SK-N-SH (cell line): ENCODE measurements around the gene LYRM4. TPM values are rescaled to one million over a fixed set of nuclear protein-coding genes. Genes with fewer than 3 reads are reported as not detected.

ENCODE experiments used
- CTCF ChIA-PET: fragments of 300-600, 350-600 bp; formaldehyde crosslinking; extraction: SDS; loops from one replicate; lab custom pipeline; 2021; lab: Yijun Ruan, JAX
- POLR2A ChIA-PET: fragments of 350-600 bp; sonication (Branson Sonifier 250); formaldehyde crosslinking; extraction: SDS; loops from one replicate; lab custom pipeline; 2020; ENCODE audit warnings: antibody characterized with exemption, inconsistent platforms; lab: Yijun Ruan, JAX
- DNase-seq: peaks from one replicate; pipeline ENCODE4 v3.0.0; 2012
- H2AFZ ChIP-seq: fragments of 200-600 bp; sonication (generic); 2 replicates; pipeline ENCODE4 v1.8.1; 2016; ENCODE audit warnings: antibody characterized with exemption, mild to moderate bottlenecking, low read depth
- H3F3A ChIP-seq: fragments of 200-600 bp; sonication (generic); replicated peaks from 2 replicates; pipeline ENCODE3; 2016; ENCODE audit warnings: antibody characterized with exemption, mild to moderate bottlenecking; ENCODE audit not compliant: insufficient read depth
- H3K27ac ChIP-seq, 2 experiments: fragments of 200-500 bp in 1 of 2; fragments of 200-600 bp in 1 of 2; sonication (Bioruptor generic) in 1 of 2; sonication (generic), shearing (Covaris generic) in 1 of 2; 2 replicates each; pipeline versions ENCODE4 v1.5.1 to v1.6.1; 2014 to 2016; ENCODE audit warnings: low read depth in 2 of 2, inconsistent platforms in 1 of 2, low read length in 1 of 2, mild to moderate bottlenecking in 1 of 2, mixed read lengths in 1 of 2
- H3K27me3 ChIP-seq: fragments of 200-600 bp; sonication (generic), shearing (Covaris generic); 2 replicates; pipeline ENCODE4 v1.6.1; 2016; ENCODE audit warnings: mixed run types; ENCODE audit not compliant: insufficient read depth
- H3K36me3 ChIP-seq, 2 experiments: fragments of 200-500 bp in 1 of 2; fragments of 200-600 bp in 1 of 2; sonication (Bioruptor generic) in 1 of 2; sonication (generic) in 1 of 2; replicated peaks in 1 of 2; 2 replicates each; pipeline versions ENCODE3 to v1.5.1; 2014 to 2016; ENCODE audit warnings: low read length in 1 of 2, mild to moderate bottlenecking in 1 of 2; ENCODE audit not compliant: insufficient read depth in 2 of 2, control insufficient read depth in 1 of 2
- H3K4me1 ChIP-seq, 2 experiments: fragments of 200-500 bp in 1 of 2; fragments of 200-600 bp in 1 of 2; sonication (Bioruptor generic) in 1 of 2; sonication (generic), shearing (Covaris generic) in 1 of 2; 2 replicates each; pipeline versions ENCODE4 v1.5.1 to v1.6.1; 2014 to 2016; ENCODE audit warnings: low read depth in 1 of 2, low read length in 1 of 2, mixed run types in 1 of 2; ENCODE audit not compliant: insufficient read depth in 2 of 2, control insufficient read depth in 1 of 2
- H3K4me2 ChIP-seq: fragments of 200-600 bp; sonication (generic), shearing (Covaris generic); 2 replicates; pipeline ENCODE4 v1.6.1; 2017; ENCODE audit warnings: mixed run types
- H3K4me3 ChIP-seq, 2 experiments: fragments of 200-500 bp in 1 of 2; fragments of 200-600 bp in 1 of 2; sonication (Bioruptor generic) in 1 of 2; sonication (generic), shearing (Covaris generic) in 1 of 2; 2 replicates each; pipeline versions ENCODE4 v1.5.1 to v1.8.1; 2014 to 2016; ENCODE audit warnings: low read depth in 2 of 2, inconsistent platforms in 1 of 2, low read length in 1 of 2, mild to moderate bottlenecking in 1 of 2, mixed read lengths in 1 of 2, moderate library complexity in 1 of 2
- H3K79me2 ChIP-seq: fragments of 200-600 bp; sonication (generic); 2 replicates; pipeline ENCODE4 v1.8.1; 2017; ENCODE audit warnings: mild to moderate bottlenecking; ENCODE audit not compliant: insufficient read depth
- H3K9ac ChIP-seq: fragments of 200-600 bp; sonication (generic); 2 replicates; pipeline ENCODE4 v1.6.1; 2017; ENCODE audit warnings: mixed run types
- H3K9me2 ChIP-seq: fragments of 200-600 bp; sonication (generic); 2 replicates; pipeline ENCODE4 v1.6.1; 2017; ENCODE audit warnings: mixed run types
- H3K9me3 ChIP-seq: fragments of 200-600 bp; sonication (generic); 2 replicates; pipeline ENCODE4 v1.6.1; 2017; ENCODE audit warnings: mixed run types, mild to moderate bottlenecking, moderate library complexity
- H4K20me1 ChIP-seq: fragments of 200-600 bp; sonication (generic); 2 replicates; pipeline ENCODE4 v1.6.1; 2017; ENCODE audit warnings: mild to moderate bottlenecking, mixed run types; ENCODE audit not compliant: insufficient read depth
- CHD2 ChIP-seq: fragments of 150-350 bp; IDR thresholded peaks from 2 replicates; pipeline ENCODE4 v1.6.1; 2018; ENCODE audit warnings: low read length; ENCODE audit not compliant: partially characterized antibody
- ELF1 ChIP-seq: IDR thresholded peaks from 2 replicates; pipeline ENCODE4 v1.4.0; 2012
- EZH2phosphoT487 ChIP-seq: fragments of 200-600 bp; sonication (generic); IDR thresholded peaks from 2 replicates; pipeline ENCODE4 v1.6.1; 2017; ENCODE audit warnings: low read depth, mixed run types, mild to moderate bottlenecking, antibody characterized with exemption, moderate library complexity, borderline replicate concordance
- FOXM1 ChIP-seq: IDR thresholded peaks from 2 replicates; pipeline ENCODE4 v1.4.0; 2012; ENCODE audit warnings: low read depth, mild to moderate bottlenecking
- GATA2 ChIP-seq: sonication (generic); formaldehyde crosslinking; IDR thresholded peaks from 2 replicates; pipeline ENCODE4 v1.5.0; 2020; ENCODE audit warnings: mild to moderate bottlenecking, missing genetic modification reagents
- MEF2A ChIP-seq: IDR thresholded peaks from 2 replicates; pipeline ENCODE4 v1.4.0; 2012; ENCODE audit warnings: low read depth, borderline replicate concordance
- MXI1 ChIP-seq: IDR thresholded peaks from 2 replicates; pipeline ENCODE4 v1.6.1; 2012; ENCODE audit warnings: mild to moderate bottlenecking, low read depth, low read length, improper control_type of control experiment
- NFIC ChIP-seq: IDR thresholded peaks from 2 replicates; pipeline ENCODE4 v1.4.0; 2012; ENCODE audit warnings: borderline replicate concordance
- RAD21 ChIP-seq: IDR thresholded peaks from 2 replicates; pipeline ENCODE4 v1.6.1; 2012; ENCODE audit warnings: mild to moderate bottlenecking, low read length
- RFX5 ChIP-seq: IDR thresholded peaks from 2 replicates; pipeline ENCODE4 v1.6.1; 2012; ENCODE audit warnings: mild to moderate bottlenecking, improper control_type of control experiment, low read length
- TCF12 ChIP-seq: IDR thresholded peaks from 2 replicates; pipeline ENCODE4 v1.4.0; 2012
- whole genome bisulfite sequencing: methylation state at CpG from one replicate; pipeline ENCODE4 v1.1.6; 2017; ENCODE audit warnings: low lambda C conversion rate; 5-methylcytosine and 5-hydroxymethylcytosine counted together
- polyA plus RNA-seq, 3 experiments: library from polyadenylated mRNA; depleted of rRNA; stranded (reverse); fragments of >200 nt; gene quantifications; 2 replicates each; pipeline ENCODE4 v1.2.3, GENCODE V29; 2012
- TF ChIP-seq, protein P1 (sequence below): IDR thresholded peaks from 2 replicates; pipeline ENCODE4 v1.4.0; 2012; ENCODE audit warnings: low read depth, borderline replicate concordance
- TF ChIP-seq, protein P2 (sequence below): fragments of 200-600 bp; sonication (generic); IDR thresholded peaks from 2 replicates; pipeline ENCODE4 v1.6.1; 2017; ENCODE audit warnings: antibody characterized with exemption, mild to moderate bottlenecking, moderate library complexity
- TF ChIP-seq, protein P3 (sequence below): IDR thresholded peaks from 2 replicates; pipeline ENCODE4 v1.4.0; 2012; ENCODE audit warnings: low read depth

LYRM4 gene
- polyA plus RNA-seq, 1 of the 3 experiments (the other 2 are of a cell fraction) = 37.2 TPM

DNA sequence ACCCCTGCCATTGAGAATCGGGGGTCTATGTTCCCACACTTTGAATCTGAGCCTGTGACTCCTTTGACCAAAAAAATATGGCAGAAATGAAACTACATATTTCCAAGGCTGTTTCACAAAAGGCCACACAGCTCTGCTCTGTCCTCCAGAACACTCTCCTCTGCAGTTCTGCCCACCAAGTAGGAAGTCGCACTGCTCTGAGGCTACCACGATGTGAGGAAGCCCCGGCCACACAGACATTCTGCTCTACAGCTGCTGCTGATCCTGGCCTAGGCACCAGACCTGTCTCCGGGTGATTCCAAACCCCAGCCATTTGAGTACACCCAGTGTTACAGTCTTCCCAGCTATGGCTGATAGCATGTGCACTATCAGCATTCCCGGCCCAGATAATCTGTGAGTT is 85.1 kb downstream of the LYRM4 start:
- Histone ChIP-seq H3K36me3 (no peaks in the 10 kb centered on the region), H3K4me1 (peaks cover 9 to 20% of the 10 kb centered on the region in 2 experiments; a peak in 3 of 4 replicates), H3K9ac (no peak overlapping the region), H4K20me1 (no peaks in the 10 kb centered on the region), H3K4me3 (no peak overlapping the region), H3K79me2 (no peaks in the 10 kb centered on the region), H3K4me2 (no peak overlapping the region), H3K9me3 (no peaks in the 10 kb centered on the region), H3K9me2 (no peaks in the 10 kb centered on the region; the same call in 1 of the 2 replicates), H3K27me3 (no peaks in the 10 kb centered on the region), H2AFZ (no peak overlapping the region), H3F3A (no peaks in the 10 kb centered on the region), H3K27ac (no peak overlapping the region)
- no peak for DNase-seq
- TF ChIP-seq RAD21 (no peak), MXI1 (no peak), EZH2phosphoT487 (no peak), FOXM1 (no peak), NFIC (no peak), TCF12 (no peak), ELF1 (no peak), CHD2 (no peak), MEF2A (no peak), GATA2 (no peak)
- TF ChIP-seq, protein P1, sequence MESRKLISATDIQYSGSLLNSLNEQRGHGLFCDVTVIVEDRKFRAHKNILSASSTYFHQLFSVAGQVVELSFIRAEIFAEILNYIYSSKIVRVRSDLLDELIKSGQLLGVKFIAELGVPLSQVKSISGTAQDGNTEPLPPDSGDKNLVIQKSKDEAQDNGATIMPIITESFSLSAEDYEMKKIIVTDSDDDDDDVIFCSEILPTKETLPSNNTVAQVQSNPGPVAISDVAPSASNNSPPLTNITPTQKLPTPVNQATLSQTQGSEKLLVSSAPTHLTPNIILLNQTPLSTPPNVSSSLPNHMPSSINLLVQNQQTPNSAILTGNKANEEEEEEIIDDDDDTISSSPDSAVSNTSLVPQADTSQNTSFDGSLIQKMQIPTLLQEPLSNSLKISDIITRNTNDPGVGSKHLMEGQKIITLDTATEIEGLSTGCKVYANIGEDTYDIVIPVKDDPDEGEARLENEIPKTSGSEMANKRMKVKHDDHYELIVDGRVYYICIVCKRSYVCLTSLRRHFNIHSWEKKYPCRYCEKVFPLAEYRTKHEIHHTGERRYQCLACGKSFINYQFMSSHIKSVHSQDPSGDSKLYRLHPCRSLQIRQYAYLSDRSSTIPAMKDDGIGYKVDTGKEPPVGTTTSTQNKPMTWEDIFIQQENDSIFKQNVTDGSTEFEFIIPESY = no peak
- CTCF ChIA-PET = interaction anchor here (1.1 to 1.7 kb wide), 3 partner anchors 12 to 32 kb away, joined by 3 to 6 read pairs (median 6); no protein-coding TSS in a partner anchor
- POLR2A ChIA-PET = interaction anchor here (0.7 kb wide), 1 partner anchor 164 kb away, joined by 3 read pairs; no protein-coding TSS in a partner anchor
- WGBS = 86% methylated on average over 3 of the region's 6 CpGs

DNA sequence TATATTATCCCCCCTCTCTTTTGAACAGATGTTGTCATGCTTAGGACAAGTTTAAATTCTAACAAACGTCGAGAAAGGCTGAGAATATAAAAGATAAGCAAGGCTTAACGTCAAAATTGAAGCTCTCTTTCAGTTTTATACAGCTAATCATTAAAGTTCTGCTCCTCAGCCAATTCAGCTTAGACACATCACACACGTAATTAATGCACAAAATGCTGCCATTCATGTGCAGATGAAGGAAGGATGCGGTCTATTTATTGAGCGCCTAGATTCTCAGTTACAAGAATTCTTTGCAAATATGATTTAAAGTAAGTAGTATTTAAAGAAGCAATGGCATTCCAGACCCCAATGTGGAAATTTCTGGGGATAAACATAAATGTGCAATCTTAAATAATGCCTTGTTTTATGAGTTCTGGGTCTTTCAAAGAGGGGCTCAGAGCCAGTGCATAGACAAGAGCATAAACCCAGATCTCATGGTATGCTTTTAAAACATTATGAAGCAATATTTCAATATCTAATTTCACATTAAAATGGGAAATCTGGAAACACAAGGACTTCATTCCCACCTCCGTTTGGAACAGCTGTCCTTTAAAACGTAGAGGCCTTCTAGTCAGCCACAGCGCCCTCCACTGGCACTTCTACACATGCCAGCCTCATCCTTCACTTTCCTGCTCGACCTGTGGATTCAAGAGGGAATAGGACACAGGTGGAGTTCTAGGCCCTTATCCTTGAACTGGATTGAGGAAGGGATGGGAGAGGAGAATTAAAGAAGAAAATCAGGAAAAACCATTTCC is 85.8 kb downstream of the LYRM4 start:
- H3K4me1 ChIP-seq = peaks cover 9 to 20% of the 10 kb centered on the region in 2 experiments; a peak in 3 of 4 replicates
- H3K36me3 ChIP-seq = no peaks in the 10 kb centered on the region
- no peak overlapping the region for H3K27ac ChIP-seq
- no peaks in the 10 kb centered on the region for H3K9me3 ChIP-seq
- H3K4me2 ChIP-seq = no peak overlapping the region
- H4K20me1 ChIP-seq = no peaks in the 10 kb centered on the region
- ChIA-PET POLR2A (no interaction called here), CTCF (interaction anchor here (1.4 to 1.7 kb wide), 3 partner anchors 11 to 227 kb away, joined by 5 to 6 read pairs (median 6); no protein-coding TSS in a partner anchor)
- WGBS = 82% methylated on average over 10 of the region's 10 CpGs
- H3K79me2 ChIP-seq = no peaks in the 10 kb centered on the region
- no peaks in the 10 kb centered on the region for H3K27me3 ChIP-seq
- no peak overlapping the region; a peak in 1 of 4 replicates for H3K4me3 ChIP-seq
- no peaks in the 10 kb centered on the region; the same call in 1 of the 2 replicates for H3K9me2 ChIP-seq
- H2AFZ ChIP-seq = no peak overlapping the region
- TF ChIP-seq, protein P2, sequence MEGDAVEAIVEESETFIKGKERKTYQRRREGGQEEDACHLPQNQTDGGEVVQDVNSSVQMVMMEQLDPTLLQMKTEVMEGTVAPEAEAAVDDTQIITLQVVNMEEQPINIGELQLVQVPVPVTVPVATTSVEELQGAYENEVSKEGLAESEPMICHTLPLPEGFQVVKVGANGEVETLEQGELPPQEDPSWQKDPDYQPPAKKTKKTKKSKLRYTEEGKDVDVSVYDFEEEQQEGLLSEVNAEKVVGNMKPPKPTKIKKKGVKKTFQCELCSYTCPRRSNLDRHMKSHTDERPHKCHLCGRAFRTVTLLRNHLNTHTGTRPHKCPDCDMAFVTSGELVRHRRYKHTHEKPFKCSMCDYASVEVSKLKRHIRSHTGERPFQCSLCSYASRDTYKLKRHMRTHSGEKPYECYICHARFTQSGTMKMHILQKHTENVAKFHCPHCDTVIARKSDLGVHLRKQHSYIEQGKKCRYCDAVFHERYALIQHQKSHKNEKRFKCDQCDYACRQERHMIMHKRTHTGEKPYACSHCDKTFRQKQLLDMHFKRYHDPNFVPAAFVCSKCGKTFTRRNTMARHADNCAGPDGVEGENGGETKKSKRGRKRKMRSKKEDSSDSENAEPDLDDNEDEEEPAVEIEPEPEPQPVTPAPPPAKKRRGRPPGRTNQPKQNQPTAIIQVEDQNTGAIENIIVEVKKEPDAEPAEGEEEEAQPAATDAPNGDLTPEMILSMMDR = peak; percentile 53
- no peak for TF ChIP-seq RFX5
- TF ChIP-seq, protein P3, sequence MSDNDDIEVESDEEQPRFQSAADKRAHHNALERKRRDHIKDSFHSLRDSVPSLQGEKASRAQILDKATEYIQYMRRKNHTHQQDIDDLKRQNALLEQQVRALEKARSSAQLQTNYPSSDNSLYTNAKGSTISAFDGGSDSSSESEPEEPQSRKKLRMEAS = no peak
- TF ChIP-seq NFIC = no peak
- H3K9ac ChIP-seq = no peak overlapping the region
- no peak for DNase-seq
- H3F3A ChIP-seq = no peaks in the 10 kb centered on the region
